ENCODE measurements around the gene LDLRAD4.
"Not testable (repeated sequence)": the region's sequence is repeated elsewhere in the genome, so short reads cannot be mapped to it uniquely, and the experiment has no call there.

Gene LDLRAD4

GRCh38 chr18:13681701-13682100 lies 463.1 kb downstream of the LDLRAD4 start:
- no peak for DNase-seq (ENCODE audit: low read depth)

GRCh38 chr18:13684546-13684945 lies 466.0 kb downstream of the LDLRAD4 start:
- no peak for DNase-seq (ENCODE audit: low read depth)

GRCh38 chr18:13688191-13689136 lies 469.9 kb downstream of the LDLRAD4 start:
- no peak for DNase-seq (ENCODE audit: low read depth)

GRCh38 chr18:13690060-13690459 lies 471.5 kb downstream of the LDLRAD4 start:
- DNase-seq (ENCODE audit: low read depth), result not testable (repeated sequence)

- DNase-seq (ENCODE audit: low read depth), result not testable (repeated sequence)
Observed at GRCh38 chr18:13695337-13695736, 476.8 kb downstream of the LDLRAD4 start.

GRCh38 chr18:13696961-13697360 lies 478.4 kb downstream of the LDLRAD4 start:
- DNase-seq (ENCODE audit: low read depth), result no peak

GRCh38 chr18:13700153-13700552 lies 481.6 kb downstream of the LDLRAD4 start:
- no peak for DNase-seq (ENCODE audit: low read depth)

All from stromal cell of bone marrow (primary cell).